Spinal cord (tissue), 10 donors: ENCODE data around the gene SH3GL2. TPM values are rescaled to one million over a fixed set of nuclear protein-coding genes. Genes with fewer than 3 reads are reported as not detected.

Source experiments
- DNase-seq, 6 donors: peaks; one replicate each; pipeline versions ENCODE4 v3.0.0 to v3.0.0-alpha.2; 2013 to 2015; ENCODE audit warnings: low spot score in 6 of 6, low read depth in 4 of 6
- H3K27ac ChIP-seq: one replicate; pipeline ENCODE4 v1.5.1; 2013; ENCODE audit warnings: low read depth, low read length, control low read depth
- H3K27me3 ChIP-seq: one replicate; pipeline ENCODE4 v1.6.1; 2013; ENCODE audit warnings: low read length; ENCODE audit not compliant: control insufficient read depth, insufficient read depth
- H3K36me3 ChIP-seq: one replicate; pipeline ENCODE4 v1.6.1; 2013; ENCODE audit warnings: low read length; ENCODE audit not compliant: control insufficient read depth, insufficient read depth
- H3K4me1 ChIP-seq: one replicate; pipeline ENCODE4 v1.6.1; 2013; ENCODE audit warnings: low read length; ENCODE audit not compliant: control insufficient read depth, insufficient read depth
- H3K4me3 ChIP-seq: one replicate; pipeline ENCODE4 v1.5.1; 2013; ENCODE audit warnings: low read depth, low read length, control low read depth
- H3K9me3 ChIP-seq: one replicate; pipeline ENCODE4 v1.6.1; 2013; ENCODE audit warnings: low read length; ENCODE audit not compliant: control insufficient read depth, insufficient read depth
- WGBS: methylation state at CpG from one replicate; pipeline ENCODE4 v1.1.5; 2013; ENCODE audit warnings: missing lambda C conversion rate; ENCODE audit not compliant: insufficient coverage; 5-methylcytosine and 5-hydroxymethylcytosine counted together
- polyA plus RNA-seq, 2 donors: library from polyadenylated mRNA; unstranded; fragments of 120-200 nt; gene quantifications; one replicate each; pipeline ENCODE4 v1.2.1, GENCODE V29; 2013; ENCODE audit not compliant: insufficient read length in 2 of 2
- total RNA-seq, 2 donors: library from RNA; depleted of rRNA in 1 of 2; stranded (reverse); fragments of 120-200 nt in 1 of 2; fragments of >200 nt in 1 of 2; gene quantifications; one replicate each; pipeline versions ENCODE4 v1.2.3 to v1.2.4, GENCODE V29; 2013 to 2014
- donor health status: healthy.

Gene SH3GL2
- total and polyA plus RNA-seq, 4 donors: 20.1 to 72.3 (median 60.7) TPM

DNA sequence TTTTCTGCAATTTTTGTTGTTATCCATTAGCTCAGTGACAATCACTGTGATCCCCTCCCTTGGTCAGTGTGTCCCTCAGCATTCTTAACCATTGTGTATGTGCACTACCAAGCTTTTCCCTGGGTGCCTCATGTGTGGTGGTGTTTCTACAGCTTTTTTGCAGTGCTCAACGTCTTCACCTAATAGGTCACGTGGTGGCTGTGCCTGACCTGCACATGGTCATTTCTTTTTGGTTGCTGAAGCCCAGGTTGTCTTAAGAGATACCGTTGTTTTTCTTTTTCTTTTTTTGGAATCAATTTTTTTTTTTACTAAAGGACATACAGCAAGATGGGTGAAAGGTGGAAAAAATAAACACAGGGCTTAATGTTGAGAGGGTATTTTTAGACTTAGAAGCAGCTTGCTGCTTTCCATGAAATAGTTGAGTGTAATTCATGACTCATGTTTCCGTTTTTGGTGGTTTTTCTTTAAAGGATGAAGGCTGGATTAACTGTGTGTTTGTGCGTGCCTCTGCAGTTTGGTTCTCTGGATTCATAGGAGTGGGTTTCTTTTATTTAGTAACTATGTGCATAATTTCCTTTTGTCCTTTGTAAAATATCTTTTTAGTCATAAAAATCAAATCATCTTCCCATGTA lies 22.2 kb downstream of the SH3GL2 start:
- no peak for DNase-seq
- no peak overlapping the region for H3K27ac ChIP-seq
- no peaks in the 10 kb centered on the region for H3K27me3 ChIP-seq
- no peak overlapping the region for H3K4me3 ChIP-seq
- H3K9me3 ChIP-seq: no peaks in the 10 kb centered on the region
- H3K4me1 ChIP-seq: no peaks in the 10 kb centered on the region
- no peaks in the 10 kb centered on the region for H3K36me3 ChIP-seq
- WGBS: 62% methylated on average over 3 of the region's 5 CpGs

GRCh38 chr9:17604556-17604955 lies 25.7 kb downstream of the SH3GL2 start:
- H3K9me3 ChIP-seq: no peaks in the 10 kb centered on the region
- no peaks in the 10 kb centered on the region for H3K36me3 ChIP-seq
- WGBS: 100% methylated on average over 4 of the region's 5 CpGs
- no peak overlapping the region for H3K27ac ChIP-seq
- DNase-seq: no peak
- no peak overlapping the region for H3K4me3 ChIP-seq
- H3K27me3 ChIP-seq: no peaks in the 10 kb centered on the region
- no peaks in the 10 kb centered on the region for H3K4me1 ChIP-seq

GRCh38 chr9:17609312-17610005 lies 30.6 kb downstream of the SH3GL2 start:
- H3K4me3 ChIP-seq: no peak overlapping the region
- WGBS: 78% methylated on average over 6 of the region's 7 CpGs
- no peaks in the 10 kb centered on the region for H3K9me3 ChIP-seq
- DNase-seq: no peak
- H3K27ac ChIP-seq: no peak overlapping the region
- no peaks in the 10 kb centered on the region for H3K36me3 ChIP-seq
- peaks cover 6% of the 10 kb centered on the region for H3K4me1 ChIP-seq
- no peaks in the 10 kb centered on the region for H3K27me3 ChIP-seq

- Histone ChIP-seq H3K9me3 (no peaks in the 10 kb centered on the region), H3K27ac (no peak overlapping the region), H3K4me1 (peaks cover 12% of the 10 kb centered on the region), H3K4me3 (no peak overlapping the region), H3K27me3 (no peaks in the 10 kb centered on the region), H3K36me3 (no peaks in the 10 kb centered on the region)
- 83% methylated on average over 1 of the region's 2 CpGs for WGBS
- DNase-seq: no peak
Observed at GRCh38 chr9:17611342-17611741, 32.5 kb downstream of the SH3GL2 start.

DNA sequence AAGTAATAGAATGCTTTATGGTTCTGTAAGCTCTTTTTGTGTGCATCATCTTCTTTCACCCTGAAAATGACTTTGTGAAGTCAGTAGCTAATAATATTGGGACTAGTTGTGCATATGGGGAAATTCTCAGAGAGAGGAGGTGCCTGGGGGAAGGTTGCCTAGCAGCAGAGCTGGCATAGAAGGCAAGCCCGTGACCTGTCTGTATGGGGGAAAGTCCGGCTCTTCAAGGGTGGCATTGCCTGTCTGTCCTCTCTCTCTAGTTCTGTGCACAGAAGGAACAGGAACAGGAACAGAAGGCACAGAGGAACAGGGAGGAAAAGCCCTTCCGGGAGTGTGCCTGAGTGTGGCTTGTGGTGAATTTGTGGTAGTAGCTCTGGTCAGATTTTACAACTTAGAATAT lies 33.1 kb downstream of the SH3GL2 start:
- DNase-seq: peak in 2 of 6 donors; percentile 31 to 44

DNA sequence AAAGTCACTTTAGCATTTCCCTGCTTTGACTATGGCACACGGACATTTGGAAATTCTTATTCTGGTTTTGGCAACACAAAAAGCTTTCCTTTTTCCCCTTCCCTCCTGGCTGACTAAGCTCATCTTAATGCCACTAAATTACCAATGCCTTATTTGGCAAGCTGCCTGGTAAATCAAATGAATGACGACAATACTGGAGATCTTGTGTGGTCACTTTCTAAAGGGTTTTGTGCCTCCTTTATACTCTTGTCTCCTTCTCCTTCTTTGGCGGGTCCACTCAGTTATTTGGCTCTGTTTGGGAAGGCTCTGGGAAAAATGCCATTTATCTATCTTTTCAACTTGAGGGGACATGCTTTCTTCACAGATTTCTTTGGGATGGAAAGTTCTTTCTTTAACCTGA lies 34.9 kb downstream of the SH3GL2 start:
- no peaks in the 10 kb centered on the region for H3K9me3 ChIP-seq
- 33% methylated on average over 1 of the region's 3 CpGs for WGBS
- no peaks in the 10 kb centered on the region for H3K36me3 ChIP-seq
- H3K4me3 ChIP-seq: no peak overlapping the region
- peaks cover 12% of the 10 kb centered on the region for H3K4me1 ChIP-seq
- no peaks in the 10 kb centered on the region for H3K27me3 ChIP-seq
- DNase-seq: peak; percentile 63 to 93 (median 79)
- peak overlapping the region; percentile 48 for H3K27ac ChIP-seq

More for the DNA sequence above, 33.1 kb downstream of the SH3GL2 start:
- Histone ChIP-seq H3K4me3 (no peak overlapping the region), H3K4me1 (peaks cover 12% of the 10 kb centered on the region), H3K36me3 (no peaks in the 10 kb centered on the region), H3K9me3 (no peaks in the 10 kb centered on the region), H3K27me3 (no peaks in the 10 kb centered on the region), H3K27ac (no peak overlapping the region)
- 38% methylated on average over 2 of the region's 3 CpGs for WGBS

DNA sequence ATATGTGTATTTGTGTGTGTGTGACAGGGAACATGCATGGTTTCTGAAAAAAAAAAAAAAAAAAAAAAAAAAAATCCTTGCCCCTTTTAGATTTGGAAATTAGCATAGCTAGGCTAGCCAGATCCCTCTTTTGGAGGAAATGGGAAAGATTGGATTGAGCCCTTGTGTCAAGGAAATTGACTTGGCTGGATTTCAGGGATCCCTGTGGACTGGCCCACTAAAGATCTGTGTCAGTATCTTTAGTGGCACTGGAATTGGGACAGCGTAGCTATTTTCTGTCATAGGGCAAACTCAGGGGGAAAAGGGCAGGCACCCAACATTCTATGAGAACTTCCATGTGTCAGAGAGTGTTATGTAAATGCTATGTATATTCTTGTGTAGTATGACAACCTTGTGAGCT lies 35.4 kb downstream of the SH3GL2 start:
- peak in 1 of 6 donors; percentile 35 for DNase-seq
- no peaks in the 10 kb centered on the region for H3K36me3 ChIP-seq
- 57% methylated on average over 1 of the region's 1 CpG for WGBS
- peaks cover 12% of the 10 kb centered on the region for H3K4me1 ChIP-seq
- peak overlapping the region; percentile 48 for H3K27ac ChIP-seq
- H3K4me3 ChIP-seq: no peak overlapping the region
- no peaks in the 10 kb centered on the region for H3K9me3 ChIP-seq
- no peaks in the 10 kb centered on the region for H3K27me3 ChIP-seq

- Histone ChIP-seq H3K27me3 (no peaks in the 10 kb centered on the region), H3K27ac (peak overlapping the region; percentile 48), H3K36me3 (no peaks in the 10 kb centered on the region), H3K9me3 (no peaks in the 10 kb centered on the region), H3K4me3 (no peak overlapping the region), H3K4me1 (peaks cover 12% of the 10 kb centered on the region)
- no peak for DNase-seq
- WGBS: 63% methylated on average over 4 of the region's 4 CpGs
Observed at GRCh38 chr9:17614903-17615302, 36.0 kb downstream of the SH3GL2 start.

GRCh38 chr9:17622141-17622540 lies 43.3 kb downstream of the SH3GL2 start:
- Histone ChIP-seq H3K4me1 (peaks cover 5% of the 10 kb centered on the region), H3K4me3 (no peak overlapping the region), H3K9me3 (no peaks in the 10 kb centered on the region), H3K27me3 (no peaks in the 10 kb centered on the region), H3K27ac (no peak overlapping the region), H3K36me3 (no peaks in the 10 kb centered on the region)
- WGBS: no CpG with 5 or more reads among the region's 4 CpGs
- DNase-seq: peak in 2 of 6 donors; percentile 72 to 87

DNA sequence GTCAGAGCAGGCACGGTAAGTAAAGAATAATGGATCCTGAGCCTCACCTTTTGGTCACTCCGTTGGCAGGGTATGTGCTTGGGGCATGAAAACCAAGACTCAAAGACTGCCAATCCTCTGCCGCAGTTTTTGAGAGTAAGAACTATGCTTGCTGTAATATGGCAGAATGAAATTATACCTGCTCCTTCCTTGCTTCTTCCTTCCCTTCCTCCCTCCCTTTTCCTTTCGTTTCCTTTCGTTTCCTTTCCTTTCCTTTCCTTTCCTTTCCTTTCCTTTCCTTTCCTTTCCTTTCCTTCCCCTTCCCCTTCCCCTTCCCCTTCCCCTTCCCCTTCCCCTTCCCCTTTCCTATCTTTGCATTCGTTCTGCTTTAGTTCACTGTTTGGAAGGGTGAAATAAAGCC lies 43.9 kb downstream of the SH3GL2 start:
- WGBS: 60% methylated on average over 1 of the region's 6 CpGs
- Histone ChIP-seq H3K9me3 (no peaks in the 10 kb centered on the region), H3K36me3 (no peaks in the 10 kb centered on the region), H3K27ac (no peak overlapping the region), H3K4me3 (no peak overlapping the region), H3K27me3 (no peaks in the 10 kb centered on the region), H3K4me1 (peaks cover 7% of the 10 kb centered on the region)
- no peak for DNase-seq
